ENCODE data around the gene BCOR.

BCOR gene

DNA sequence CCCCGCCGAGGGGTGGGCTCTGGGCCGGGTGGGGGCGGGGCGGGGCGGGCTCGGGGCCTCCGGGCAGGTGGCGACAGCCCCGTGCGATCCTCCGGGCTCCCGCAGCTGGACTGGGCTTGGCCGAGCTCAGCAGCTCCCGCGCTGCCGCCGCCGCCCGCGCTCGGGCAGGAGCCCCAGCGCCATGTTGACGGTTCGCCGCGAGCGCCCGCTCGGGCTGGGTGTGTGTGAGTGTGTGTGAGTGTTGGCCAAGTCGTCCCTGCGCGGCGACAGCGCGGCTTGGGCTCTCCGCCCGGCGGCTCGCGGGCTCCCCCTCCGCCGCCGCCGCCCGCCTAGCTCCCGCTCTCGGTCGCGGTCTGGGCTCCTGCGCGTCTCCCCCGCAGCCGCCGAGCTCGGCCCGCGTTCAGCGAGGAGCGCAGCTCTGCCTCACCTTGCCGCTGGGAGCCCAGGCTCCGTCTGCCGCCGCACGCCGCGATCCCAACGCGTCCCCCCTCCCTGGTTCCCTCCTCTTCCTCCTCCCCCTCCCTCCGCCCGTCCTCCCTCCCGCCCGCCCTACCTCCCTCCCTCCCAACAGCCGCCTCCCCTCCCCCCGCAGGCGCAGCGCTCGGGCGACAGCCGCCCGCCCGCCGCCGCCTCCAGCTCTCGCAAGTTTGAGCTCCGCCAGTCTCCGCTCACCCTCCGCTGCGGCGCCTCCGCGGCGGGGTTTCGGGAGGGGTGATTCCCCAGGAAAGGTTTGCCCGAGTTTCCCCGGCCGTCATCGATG, at the start of gene BCOR:
Gene BCOR (minus strand): TSS at position 455 of the 760 bp plus-strand sequence. CDS start 20,029 bp downstream, outside the sequence.
- no peak for DNase-seq (ENCODE audit: low read depth)

DNA sequence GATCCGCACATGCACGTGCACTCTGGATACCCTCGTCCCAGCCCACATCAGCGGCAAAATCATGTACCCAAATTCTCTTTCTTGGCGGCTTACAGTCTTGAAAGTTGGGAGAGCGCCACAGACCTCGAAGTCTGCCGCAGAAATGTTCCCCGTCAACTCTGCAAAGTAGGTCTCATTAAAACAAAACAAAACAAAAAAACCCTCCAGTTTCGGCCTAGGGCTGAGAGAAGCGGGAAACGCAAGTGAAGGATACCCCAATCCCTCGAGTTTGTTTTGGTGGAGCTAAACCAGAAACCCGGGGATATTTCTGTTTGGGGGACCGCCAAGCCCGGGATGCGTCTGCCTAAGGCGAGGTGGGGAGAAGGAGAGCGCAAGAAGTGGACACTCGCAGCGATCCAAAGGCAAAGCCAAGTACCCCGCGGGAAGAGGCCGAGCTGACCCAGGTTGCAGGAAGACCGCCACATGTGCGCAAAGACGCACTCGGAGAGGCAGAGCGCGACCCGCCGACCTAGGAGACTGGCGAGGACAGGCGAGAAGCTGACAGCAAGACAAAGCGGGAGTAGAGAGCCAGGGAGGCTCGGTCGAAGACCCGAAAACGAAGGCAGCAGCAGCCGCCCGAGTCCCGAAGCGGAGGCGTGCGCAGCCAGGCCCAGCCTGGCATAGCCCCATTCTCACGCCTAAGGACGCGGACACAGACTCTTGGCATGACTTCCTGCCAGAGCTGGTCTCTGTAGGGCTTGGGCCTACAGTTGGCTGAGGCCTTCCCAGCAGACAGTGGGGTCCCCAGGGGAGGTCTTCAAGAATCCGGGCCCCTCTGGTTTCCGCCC, 49.6 kb upstream of the BCOR start:
- no peak for DNase-seq (ENCODE audit: low read depth)

DNA sequence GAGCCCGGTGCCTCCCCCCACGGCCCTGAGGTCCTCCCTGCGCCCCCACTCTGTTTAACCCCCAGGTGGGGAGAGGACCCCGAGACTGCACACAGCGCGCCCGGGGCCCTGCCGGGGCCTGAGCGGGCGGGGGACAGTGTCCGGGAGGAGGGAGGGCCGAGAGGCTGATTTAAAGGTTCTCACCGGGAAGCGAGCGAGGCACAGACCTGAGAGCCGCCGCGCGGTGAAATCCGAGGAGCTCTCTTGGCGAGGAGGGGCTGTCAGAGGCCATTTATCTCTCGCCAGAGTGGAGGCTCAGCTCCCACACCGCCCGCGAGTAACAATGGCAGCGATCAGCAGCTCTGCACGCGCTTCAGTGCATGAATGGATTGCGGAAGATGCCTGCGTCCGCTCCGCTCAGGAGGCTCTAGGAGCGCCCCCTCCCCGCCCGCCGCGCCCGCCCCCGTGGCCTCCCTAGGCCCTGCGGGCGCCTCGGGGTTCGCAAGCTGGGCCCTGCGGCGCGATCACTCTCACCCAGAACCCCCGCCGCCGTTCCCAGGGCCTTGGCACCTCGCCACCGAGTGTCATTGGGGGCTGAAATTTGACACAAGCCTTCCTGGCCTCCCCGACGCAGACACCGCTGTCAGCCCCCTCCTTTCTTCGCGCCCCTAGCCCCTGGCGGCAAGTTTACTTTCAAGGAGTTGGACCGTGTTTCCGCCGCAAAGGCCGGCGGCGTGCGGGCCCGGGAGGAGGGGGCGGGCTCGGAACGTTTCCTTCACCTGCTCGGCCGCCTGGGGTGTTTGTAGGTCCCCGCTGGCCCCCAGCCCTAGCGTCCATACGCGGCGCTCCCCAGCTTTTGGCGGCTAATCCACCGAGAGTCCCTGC, 48.7 kb upstream of the BCOR start:
- no peak for DNase-seq (ENCODE audit: low read depth)

DNA sequence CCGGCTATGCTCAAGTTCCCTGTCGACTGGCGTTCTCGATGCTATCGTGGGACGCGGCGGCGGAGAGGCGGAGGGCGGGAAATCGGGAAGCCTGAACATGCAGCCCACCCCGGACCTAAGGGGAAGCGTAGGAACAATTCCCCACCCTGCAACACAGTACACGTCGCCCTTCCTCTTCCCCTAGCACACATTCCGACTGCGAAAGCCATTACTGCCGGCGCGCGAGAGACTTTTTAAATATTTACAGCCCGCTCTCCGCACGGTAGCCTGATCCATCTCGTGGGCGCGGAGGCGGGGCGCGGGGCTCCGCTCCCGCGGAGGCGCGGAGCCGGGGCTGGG, 48.1 kb upstream of the BCOR start:
- DNase-seq (ENCODE audit: low read depth): no peak

DNA sequence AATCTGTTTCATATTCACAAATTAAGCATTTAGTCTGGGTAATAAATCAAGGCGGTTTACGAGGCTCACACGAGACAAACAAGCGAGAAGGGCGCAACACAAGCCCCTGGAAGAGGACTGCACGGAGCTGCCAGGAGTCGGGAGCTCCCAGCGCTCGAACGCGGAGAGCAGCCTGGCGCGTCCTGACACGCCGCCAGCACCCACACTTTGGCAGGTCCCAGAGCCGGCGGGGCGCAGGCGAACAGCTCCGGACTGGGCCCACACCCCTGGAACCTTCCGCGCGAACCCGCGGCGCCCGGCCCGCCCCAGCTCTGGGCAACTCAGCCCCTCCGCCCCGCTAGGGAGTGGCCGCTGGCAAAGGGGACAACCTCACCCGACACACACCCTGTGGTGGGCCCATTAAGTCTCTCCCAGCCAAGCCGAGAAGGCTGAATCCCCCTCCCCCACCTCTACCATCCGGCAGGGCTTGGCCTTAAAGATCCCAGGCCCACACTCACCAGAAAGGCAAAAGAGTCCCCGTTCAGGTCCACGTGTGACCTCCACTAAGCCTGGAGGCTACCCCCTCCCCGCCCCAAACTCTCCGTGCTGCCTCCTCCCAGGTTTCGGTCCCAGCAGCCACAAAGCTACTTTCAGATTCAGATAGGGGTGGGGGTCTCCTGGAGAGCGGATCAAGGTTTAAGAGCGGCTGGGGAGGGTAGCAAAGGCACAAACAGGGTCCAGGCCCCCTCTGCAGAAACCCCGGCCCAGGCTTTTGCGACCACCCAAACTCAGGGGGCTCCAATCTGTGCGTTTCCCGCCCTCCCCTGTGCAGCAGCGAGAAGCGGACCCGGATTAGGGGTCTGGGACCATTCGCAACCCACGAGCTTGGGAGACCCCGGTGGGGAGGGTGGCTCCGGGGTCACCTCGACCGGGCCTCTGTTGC, 47.5 kb upstream of the BCOR start:
- DNase-seq (ENCODE audit: low read depth): no peak

DNA sequence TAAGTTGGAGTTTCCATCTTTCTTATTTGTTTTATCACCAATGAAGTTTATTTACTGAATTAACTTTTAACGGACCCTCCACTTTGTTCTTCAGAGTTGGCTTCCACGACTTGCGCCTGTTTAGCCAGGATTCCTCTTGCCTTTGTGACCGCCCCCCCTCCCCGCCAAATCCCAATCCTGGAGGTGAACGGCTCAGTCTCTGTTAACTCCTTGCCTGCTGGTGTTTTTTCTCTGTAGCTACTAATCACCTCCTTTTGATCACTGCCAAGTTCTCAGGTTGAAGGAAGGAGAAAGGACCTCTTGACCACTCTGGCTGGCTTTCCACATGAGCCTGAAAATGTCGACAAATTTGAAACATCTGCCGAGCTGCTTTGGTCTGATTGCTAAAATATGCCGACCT, 46.8 kb upstream of the BCOR start:
- DNase-seq (ENCODE audit: low read depth): no peak

DNA sequence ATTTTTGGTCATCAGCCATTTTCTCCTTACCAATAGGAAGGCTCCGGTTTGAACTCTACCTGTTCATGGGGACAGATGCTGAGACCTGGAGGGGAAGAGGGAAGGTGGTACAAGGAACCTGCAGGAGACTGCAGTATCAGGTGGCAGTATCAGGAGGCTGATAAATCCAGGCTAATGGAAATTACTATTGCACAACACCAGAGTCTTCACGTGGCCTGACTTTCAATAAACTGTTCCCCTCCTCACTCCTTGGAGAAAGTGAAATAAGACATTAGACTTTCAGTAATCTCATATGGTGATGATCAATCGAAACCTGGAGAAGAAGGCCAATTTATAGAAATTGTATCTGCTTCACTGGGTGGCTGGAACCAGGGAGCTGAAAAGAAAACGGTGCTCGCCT, 46.2 kb upstream of the BCOR start:
- DNase-seq (ENCODE audit: low read depth): no peak

DNA sequence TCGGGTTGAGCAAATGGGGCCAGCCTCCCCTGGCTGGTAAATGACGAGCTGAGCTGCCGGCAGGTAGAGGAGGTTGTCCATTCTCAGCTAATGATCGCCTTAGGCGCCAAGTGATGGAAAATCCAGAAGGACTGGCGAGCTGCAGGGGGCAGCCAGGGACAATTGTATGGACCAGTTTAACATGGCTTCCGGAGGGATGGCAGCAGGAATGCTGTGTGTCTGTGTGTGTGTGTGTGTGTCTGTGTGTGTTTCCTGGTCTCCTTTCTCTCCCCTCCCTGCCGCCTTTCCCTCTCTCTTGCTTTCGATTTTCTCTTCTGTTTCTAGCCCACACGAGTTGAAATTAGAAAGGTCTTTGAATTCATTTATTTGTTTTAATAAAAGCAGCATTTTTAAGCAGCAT, 45.2 kb upstream of the BCOR start:
- no peak for DNase-seq (ENCODE audit: low read depth)

DNA sequence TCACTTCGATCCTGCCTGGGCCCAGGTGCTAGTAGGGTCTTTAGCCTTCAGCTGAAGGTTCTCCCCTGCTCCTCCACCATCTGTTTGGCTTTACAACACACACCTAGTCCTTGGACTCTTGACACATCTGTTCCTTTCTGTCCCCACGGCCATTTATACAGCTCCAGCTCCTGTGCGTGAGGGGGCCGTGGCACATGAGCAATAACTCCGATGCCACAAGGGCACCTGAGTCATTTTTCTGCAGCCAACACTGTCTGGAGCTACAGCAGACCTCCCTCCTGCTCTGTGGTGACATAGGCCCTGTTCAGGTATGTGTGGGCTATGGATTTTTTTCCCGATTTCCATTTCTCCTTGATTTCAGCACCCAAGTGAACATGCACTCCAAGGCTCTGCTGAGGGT, 44.7 kb upstream of the BCOR start:
- no peak for DNase-seq (ENCODE audit: low read depth)

DNA sequence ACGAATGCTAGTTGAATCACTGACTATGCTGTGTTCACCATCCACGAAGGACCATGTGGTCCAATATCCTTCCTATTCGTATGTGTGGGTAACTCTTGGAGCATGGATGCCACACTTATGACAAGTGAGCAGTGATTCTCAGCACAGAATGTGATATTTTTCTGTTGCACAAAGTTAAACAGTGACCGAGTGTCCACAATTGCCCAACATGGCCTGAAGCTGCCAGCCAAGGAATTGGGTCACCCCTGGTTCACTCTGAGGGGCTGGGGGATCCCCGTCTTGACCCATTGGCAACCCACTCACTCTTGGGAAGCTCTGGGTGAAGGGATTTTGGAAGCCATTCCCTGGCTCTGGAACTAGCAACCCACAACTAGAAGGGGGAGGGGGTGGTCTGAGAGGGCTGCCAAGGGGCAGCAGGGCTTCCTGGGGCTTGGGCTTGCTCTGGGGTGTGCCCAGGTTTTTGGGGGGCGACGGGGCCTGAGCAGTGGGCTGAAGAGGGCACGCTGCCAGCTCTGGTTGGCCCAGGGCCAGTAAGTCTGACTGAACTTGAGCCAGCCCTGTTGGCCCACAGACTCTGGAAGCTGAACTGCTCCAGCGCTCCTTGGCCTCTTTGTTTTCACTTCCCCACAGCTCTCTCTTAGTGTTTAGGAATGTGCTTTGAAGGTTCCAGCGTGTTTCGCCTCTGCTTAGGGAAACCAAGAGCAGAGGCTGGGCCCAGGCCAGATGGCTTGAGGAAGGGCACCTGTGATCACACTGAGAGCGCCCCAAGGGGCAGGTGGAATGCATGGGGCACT, 43.1 kb upstream of the BCOR start:
- DNase-seq (ENCODE audit: low read depth): no peak

DNA sequence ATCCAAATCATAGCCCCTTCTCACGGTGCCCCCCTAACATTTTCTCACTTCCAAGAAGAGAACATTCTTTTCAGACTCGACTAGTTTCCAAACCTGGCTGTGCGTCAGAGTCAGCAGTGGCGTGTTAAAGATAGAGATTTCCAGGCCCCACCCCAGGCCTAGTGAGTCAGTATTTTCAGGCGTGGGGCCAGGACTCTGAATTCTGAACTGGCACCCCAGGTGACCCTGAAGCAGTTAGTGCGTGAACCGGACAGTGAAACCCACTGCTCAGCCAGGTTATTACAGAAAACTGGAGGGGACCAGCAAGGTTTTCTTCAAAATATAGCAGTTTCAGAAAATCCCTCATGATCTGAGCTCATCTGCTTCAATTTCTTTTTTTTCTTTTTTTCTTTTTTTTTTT, 35.0 kb upstream of the BCOR start:
- DNase-seq (ENCODE audit: low read depth): no peak

DNA sequence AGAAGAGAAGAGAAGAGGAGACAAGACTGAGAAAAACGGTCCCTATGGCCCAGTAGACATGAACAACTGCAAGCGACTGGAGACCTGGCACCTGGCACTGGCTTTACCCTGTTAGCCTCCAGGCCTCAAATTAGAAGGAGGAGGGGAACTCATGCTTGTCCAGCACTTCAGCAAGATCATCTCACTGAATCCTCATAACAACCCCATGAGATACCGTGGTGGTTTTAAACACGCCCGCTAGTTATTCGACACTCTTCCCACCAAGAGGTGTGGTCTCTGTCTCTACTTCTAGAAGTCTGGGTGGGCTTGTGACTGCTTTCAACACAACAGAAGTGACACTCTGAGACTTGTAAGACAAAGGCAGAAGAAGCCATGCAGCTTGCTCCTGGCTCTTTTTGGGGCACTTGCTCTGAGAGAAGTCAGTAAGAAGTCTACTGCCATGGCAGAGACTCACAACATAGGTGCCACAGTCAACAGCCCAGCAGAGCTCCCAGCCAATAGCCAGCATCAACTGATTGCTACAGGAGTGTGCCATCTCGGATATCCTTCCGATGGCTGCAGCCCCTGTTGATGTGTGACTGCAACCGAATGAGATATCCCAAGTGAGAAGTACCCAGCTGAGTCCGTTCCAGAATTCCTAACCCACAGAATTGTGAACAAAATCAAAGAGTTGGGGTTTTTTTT, 34.0 kb upstream of the BCOR start:
- no peak for DNase-seq (ENCODE audit: low read depth)

DNA sequence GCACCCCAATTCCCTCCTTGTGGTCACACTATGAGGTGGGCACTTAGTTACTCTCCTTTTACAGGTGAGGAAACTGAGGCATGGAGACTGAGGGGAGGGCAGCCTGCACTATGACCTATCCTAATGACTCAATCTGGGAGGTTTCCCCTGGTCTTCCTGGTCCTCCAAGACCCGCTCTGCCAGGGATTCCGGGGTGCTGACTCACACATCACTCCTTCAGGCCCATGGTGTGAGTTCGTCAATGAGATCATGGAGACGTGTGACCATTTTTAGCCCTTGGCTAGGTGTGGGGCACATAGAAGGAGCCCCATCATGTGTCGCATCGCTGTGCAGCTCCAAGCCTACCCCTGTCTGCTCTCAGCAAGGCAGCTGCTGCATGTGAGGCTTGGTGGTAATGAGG, 32.4 kb upstream of the BCOR start:
- DNase-seq (ENCODE audit: low read depth): no peak

DNA sequence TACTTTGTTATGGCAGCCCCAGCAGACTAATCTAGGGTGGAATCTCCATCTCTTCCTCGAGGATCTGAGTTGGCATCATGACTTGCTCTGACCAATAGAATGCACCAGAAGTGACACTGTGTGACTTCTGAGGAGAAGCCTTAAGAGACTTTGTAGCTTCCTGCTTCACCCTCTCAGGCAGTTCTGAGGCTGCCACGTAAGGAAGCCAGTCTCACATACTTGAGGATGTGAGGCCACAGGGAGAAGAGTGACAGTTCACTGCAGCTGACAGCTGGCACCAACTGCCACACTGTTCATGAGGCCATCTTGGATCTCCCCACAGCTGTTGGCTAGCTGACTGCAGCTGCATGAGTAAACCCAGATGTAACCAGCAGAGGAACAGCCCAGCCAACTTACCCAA, 29.3 kb upstream of the BCOR start:
- DNase-seq (ENCODE audit: low read depth): no peak

DNA sequence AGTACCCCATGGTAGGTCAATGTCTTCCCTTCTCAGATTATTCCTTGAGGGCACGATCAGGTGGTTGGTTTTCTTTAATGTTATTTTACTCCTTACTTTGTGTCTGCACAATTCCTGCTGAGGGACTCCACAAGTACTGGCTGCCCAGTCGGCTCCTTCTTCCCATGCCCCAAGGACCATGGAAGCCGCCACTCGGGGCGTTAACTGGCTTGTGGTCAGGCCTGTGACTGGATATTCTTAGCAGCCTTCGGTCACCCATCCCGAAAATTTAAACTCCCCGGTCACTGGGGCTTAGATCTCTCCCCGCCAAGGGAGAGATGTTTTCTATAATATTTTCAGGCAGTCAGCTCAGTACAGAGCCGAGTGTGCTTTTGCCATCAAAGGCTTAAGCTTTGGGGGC, 24.7 kb upstream of the BCOR start:
- DNase-seq (ENCODE audit: low read depth): no peak

DNA sequence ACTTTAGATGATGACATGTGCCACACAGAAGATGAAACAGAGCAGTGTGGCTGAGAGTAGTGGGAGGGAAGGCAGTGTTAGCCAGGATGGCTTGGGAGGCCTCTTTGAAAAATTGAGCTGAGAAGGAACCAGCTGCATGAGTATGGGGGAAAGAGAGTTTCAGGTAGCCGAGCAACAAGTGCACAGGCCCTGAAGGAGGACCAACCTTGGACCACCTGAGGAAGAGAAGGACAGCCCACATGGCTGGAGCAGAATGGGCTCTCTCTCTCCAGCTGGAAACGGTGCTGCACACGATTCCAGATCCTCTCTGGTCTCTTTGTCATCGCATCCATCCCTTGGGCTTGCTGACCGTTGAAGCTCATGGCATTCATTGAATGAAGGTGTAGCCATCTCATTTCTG, 23.9 kb upstream of the BCOR start:
- DNase-seq (ENCODE audit: low read depth): no peak

DNA sequence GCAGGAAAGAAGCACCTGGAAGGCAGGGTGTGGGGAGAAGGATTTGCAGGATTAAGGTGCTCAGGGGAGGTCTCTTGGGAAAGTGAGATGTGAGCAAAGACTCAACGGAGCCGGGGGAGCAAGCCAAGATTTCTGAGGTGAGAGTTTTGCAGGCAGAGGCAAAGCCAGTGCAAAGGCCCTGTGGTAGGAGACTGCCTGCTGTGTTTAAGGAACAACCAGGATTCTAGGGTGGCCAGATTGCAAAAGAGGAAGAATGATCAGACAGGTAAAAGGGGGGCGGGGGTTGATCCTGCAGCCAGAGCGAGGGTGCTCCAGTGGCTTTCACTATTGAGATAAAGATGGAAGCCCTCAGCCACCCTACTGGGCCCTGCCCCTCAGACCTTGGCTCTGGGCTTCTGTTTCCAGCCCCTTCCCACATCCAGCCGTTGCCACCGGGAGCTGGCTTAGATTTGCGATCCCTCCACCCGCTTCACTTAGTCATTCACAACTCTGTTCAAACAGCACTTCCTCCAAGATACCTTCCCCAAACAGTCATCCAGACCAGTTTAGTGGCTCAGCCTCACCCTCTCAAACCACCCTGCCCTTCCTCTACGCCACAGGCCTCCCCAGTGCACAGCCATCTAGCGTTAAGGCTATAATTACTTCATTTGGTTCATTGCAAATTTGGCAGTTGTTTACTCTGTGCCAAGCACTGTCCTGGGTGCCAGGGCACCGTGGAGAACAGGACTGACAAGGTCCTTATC, 23.3 kb upstream of the BCOR start:
- DNase-seq (ENCODE audit: low read depth): no peak

DNA sequence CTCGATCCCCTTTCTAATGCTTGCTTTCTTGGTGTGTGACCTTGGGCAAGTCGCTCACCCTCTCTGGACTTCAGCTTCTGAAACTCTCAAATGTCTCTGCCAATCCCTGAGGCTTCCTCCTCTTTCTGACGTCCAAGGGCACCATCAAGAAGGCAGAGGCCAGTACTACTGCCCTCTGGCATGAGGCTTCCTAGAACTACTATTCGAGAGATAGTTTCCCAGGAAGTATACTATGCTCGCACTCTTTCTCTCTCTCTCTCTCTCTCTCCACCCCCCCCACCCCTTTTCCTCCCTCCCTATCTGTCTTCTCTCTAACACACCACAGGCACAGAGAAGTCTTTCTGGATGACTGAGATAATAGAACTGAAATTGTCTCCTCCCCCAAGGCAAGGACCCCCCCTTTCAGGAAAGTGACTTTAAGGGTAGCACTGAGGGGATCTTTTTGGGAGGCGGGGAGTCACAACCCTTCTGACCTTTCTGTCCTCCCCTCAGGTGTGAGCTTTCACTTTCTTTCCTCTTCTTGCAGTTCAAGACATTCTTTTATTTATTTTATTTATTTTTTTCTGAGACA, 20.0 kb upstream of the BCOR start:
- no peak for DNase-seq (ENCODE audit: low read depth)

DNA sequence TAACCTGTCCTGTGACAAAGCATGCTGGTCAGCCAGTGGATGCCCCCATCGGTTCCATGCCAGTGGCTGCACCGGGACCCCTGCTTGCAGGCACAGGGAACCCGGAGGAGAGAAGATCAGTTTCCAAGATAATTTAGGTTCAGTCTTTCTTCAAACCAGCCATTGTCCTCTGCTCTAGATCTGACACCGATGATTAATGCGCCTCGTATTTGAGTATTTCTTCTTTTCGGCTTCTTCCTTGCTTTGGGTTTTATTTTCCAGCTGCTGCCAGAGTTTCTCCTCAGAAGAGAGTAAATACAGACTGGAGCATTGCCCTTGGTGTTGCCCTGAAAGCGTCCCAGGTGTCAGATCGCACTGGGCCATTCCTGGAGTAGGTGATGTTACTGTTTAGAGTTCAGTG, 19.2 kb upstream of the BCOR start:
- DNase-seq (ENCODE audit: low read depth): no peak
